GM19240 (cell line): ENCODE measurements around the gene LGALS9.

Experiments used
- DNase-seq: peaks from one replicate; pipeline ENCODE4 v3.0.0; 2011; ENCODE audit warnings: low spot score; ENCODE audit not compliant: insufficient read length

Gene LGALS9

GRCh38 chr17:27630607-27631410, at the start of gene LGALS9:
TSS of gene LGALS9 (plus strand) at chr17:27631188. CDS start at chr17:27631266, 78 bp downstream.
- peak; percentile 36 for DNase-seq

DNA sequence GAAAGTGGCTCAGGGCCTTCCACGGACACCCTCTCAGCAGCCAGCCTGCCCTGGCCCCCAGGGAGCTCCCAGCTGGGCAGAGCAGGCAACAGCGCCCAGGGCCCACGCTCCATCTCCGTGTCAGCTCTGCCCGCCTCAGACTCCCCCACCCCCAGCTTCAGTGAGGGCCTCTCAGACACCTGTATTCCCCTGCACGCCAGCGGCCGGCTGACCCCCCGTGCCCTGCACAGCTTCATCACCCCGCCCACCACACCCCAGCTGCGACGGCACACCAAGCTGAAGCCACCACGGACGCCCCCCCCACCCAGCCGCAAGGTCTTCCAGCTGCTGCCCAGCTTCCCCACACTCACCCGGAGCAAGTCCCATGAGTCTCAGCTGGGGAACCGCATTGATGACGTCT, 48.3 kb upstream of the LGALS9 start:
- DNase-seq, result no peak

DNA sequence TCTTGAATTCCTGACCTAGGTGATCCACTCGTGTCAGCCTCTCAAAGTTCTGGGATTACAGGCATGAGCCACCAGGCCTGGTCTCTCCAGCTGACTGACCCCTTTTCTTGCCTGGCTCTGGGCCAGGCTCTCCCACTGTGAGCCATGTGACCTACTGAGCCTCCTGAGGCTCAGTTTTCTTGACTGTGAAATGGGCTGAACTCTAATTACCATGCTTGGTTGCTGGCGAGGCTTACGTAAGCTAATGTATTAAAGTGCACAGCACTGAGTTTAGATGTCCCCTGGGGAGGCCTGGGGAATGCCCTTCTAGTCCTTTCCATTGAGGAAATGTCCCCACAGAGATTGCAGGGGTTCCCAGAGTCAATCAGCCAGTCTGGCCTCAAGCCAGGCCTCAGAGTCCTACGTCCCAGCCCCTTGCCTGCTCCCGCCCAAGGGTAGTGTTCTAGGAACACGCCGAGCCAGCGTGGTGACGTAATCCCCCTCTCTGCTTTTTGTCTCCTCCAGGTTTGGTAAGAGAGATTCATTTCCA, 45.8 kb upstream of the LGALS9 start:
- no peak for DNase-seq

- DNase-seq, result no peak
Measured at GRCh38 chr17:27585792-27586191, 45.2 kb upstream of the LGALS9 start.

DNA sequence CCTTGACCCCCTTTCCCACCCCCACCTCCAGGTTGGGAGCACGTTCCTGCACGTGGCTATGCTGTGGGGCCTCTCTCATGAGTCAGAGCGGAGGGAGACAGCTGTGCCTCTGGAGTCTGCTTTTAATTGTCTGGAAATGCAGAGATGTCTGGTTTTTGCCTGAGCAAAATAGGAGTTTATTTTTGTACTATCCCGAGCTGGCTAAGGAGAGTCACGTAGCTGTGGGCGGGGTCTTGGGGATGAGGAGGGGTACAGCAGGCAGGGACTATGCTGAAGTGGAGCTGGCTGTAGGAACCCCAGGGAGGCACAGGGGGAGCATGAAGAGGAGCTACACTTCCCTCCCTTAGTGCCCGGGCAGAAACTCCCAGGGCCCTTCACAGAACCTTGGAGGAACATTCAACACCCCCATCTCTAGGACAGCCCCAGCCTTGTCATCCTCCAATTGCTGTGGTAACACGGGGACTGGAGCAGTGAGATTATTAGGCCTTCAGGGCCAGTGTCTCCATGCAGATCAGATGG, 44.7 kb upstream of the LGALS9 start:
- no peak for DNase-seq

DNA sequence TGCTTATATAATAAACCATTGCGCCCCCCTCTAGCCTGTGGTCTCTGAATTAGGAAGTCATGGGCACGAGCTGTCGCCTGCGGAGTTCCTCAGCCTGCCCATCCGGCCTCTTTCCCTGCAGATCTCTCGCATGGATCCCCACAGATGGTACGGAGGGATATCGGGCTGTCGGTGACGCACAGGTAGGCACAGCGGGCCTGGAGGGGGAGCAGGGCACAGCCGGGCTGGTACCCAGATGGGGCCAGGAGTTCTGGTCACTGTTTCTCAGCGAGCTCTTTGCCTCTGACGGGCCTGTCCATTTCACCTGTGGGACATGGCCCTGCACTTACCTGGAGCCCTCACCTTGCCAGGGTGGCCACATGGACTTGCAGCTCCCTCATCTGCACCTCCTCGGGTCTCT, 42.6 kb upstream of the LGALS9 start:
- no peak for DNase-seq

DNA sequence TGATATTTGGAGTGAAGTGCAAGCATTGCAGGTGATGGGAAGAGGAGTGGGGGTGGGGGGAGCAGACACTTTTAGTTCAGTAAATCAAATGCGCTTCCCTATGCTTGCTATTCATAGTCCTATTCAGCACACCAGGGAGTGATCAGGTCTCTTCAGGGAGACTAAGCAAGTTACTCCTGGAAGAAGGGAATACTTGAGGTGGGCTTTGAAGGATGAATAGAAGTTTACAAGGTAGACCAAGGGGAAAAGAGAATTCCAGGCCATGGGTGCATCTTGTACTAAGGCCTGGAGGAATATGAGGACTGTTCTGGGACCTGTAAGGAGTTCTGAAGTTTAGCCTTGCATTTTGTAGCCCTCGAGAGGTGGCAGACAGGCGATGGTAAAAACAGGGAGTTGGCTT, 40.1 kb upstream of the LGALS9 start:
- DNase-seq, result no peak

DNA sequence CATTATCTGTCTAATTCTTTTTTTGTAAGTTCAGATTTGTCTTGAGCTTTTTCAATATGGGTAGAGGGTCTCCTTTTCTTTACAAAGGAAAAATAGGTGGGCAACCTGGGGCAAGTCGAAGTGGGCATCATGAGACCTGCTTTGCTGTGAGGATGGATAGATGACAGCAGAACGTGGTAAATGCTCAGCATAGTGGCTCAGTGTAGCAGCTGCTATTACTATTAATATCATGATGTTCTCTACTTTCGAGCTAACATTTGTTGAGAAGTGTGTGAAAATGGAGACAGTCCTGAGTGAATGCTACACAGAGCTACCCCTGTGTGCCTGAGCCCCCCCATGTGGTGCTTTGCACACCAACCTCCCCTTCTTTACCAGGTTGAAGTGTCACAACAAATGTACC, 39.0 kb upstream of the LGALS9 start:
- no peak for DNase-seq

GRCh38 chr17:27593232-27593856, 37.6 kb upstream of the LGALS9 start:
- no peak for DNase-seq

- no peak for DNase-seq
Measured at GRCh38 chr17:27593857-27594255, 37.1 kb upstream of the LGALS9 start.

DNA sequence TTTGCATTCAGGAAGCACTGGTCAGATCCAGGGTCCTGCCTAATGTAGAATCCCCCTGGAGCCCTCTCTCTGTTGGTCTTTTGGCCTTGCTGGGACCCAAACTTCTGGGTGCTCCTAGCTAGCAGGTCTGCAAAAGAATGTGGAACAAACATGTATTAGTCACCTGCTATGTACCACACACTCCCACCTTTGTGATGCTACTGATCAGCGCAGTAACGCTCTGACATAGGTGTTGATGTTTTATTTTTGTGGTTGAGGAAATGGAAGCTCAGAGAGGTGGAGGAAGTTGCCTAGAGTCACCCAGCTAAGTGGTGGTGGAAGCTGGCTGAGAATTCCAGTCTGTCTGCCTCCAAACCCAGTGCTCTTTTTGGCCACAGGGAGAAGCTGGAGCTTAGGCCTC, 35.8 kb upstream of the LGALS9 start:
- no peak for DNase-seq

GRCh38 chr17:27596096-27596495, 34.9 kb upstream of the LGALS9 start:
- DNase-seq, result no peak

- no peak for DNase-seq
Measured at GRCh38 chr17:27596566-27597187, 34.3 kb upstream of the LGALS9 start.

- no peak for DNase-seq
Measured at GRCh38 chr17:27597188-27597580, 33.8 kb upstream of the LGALS9 start.

DNA sequence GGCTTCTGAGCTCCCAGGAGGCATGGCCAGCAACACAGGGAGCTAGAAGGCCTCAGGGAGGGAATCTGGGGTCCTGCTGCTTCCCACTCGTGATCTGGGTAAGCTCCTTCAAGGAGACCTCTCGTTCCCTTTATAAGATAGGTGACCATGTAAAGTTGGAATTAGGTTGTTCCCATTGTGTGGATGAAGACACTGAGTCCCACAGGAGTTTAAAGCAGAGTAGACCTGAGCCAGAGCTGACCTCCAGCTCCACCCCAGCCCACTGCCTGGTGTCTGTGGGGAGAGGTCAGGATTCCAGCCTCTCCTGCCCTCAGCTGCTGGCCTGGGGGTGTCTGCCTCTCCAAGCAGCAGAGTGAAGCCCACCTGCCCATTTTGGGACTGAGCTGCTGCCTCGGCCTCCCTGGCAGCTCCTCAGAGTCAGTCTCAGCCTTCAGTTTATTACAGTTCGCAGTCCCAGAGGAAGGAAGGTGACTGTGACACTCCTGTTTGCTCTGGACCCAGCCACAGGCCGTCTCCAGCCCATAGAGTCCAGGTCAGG, 33.1 kb upstream of the LGALS9 start:
- DNase-seq, result no peak

DNA sequence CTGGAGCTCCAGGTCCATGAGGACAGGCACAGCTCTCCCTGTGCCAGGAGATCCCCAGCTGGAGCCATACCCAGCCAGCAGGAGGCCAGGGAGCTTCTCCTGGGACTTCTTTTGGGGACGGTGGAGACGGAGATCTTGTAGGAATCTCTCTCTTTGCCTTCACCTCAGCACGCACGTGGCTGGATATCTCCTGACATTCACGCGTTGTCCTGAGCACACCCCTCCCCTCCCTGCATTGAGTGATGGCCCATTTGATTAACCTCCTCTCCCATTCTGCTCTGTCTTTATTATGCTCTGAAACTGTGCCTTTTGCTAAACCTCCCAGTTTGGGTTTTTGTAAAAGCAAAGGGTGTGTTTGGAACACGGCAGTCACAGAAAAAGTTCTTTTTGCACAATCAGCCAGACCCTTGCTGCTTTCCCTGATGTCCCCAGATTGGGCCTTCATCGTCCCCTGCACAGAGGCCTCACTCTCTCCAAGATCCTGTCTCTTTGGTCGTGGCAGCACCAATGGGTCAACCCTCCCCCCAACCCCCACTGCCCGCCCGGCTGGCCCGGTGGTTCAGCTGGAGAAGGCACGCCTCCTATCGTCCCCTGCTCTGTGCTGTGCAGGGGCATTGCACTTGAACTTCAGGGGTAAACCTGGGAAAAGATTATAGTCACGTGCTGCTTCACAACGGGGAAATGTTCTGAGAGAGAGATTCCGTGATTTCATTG, 32.5 kb upstream of the LGALS9 start:
- no peak for DNase-seq

GRCh38 chr17:27600471-27600870, 30.5 kb upstream of the LGALS9 start:
- no peak for DNase-seq

GRCh38 chr17:27601069-27601974, 29.7 kb upstream of the LGALS9 start:
- DNase-seq, result peak; percentile 70

- DNase-seq, result no peak
Measured at GRCh38 chr17:27601975-27602302, 29.0 kb upstream of the LGALS9 start.

GRCh38 chr17:27602721-27603420, 28.1 kb upstream of the LGALS9 start:
- DNase-seq, result peak; percentile 89
